Dermis microvascular lymphatic vessel endothelial cell (primary cell): ENCODE measurements around the gene ARHGAP12. TPM values are rescaled to one million over a fixed set of nuclear protein-coding genes. Genes with fewer than 3 reads are reported as not detected.

Experiments used
- DNase-seq, 2 donors: peaks; one replicate each; pipeline versions ENCODE4 v3.0.0 to v3.0.0-alpha.2; 2010; ENCODE audit warnings: low read depth in 2 of 2
- total RNA-seq: library from RNA; depleted of rRNA; stranded (reverse); fragments of >200 nt; gene quantifications from 2 replicates; pipeline ENCODE4 v1.2.1, GENCODE V29; 2014

The ARHGAP12 gene
- total RNA-seq, 1 donor from 2014 or later, result 19.8 TPM

DNA sequence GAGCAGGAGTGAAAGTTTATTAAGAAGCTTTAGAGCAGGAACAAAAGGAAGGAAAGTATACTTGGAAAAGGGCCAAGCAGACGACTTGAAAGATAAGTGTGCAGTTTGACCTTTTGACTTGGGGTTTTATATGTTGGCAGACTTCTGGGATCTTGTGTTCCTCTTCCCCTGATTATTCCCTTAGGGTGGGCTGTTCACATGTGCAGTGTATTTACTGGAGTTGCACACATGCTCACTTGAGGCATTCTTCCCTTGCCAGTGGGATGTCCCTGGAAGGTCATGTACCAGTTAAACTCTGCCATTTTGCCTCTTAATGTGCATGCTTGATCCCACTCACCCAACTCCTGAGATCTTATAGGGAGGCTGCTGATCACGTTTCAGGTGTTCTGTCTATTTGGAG, 23.4 kb upstream of the ARHGAP12 start:
- DNase-seq, result peak in 1 of 2 donors; percentile 57

DNA sequence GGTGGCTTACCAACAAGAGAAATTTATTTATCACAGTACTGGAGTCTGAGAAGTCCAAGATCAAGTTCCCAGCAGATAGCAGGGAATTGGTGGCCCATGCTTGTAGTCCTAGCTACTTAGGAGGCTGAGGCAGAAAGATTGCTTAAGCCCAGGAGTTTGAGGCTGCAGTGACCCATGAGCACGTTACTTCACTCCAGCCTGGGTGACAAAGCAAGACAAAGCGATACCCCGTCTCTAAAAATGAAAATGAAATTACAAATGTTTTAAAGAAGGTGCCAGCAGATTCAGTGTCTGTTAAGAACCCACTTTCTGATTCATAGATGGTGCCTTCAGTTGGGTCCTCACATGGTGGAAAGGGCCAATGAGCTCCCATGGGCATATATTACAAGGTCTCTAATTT, 20.6 kb upstream of the ARHGAP12 start:
- no peak for DNase-seq

GRCh38 chr10:31948021-31948420, 19.4 kb upstream of the ARHGAP12 start:
- no peak for DNase-seq

DNA sequence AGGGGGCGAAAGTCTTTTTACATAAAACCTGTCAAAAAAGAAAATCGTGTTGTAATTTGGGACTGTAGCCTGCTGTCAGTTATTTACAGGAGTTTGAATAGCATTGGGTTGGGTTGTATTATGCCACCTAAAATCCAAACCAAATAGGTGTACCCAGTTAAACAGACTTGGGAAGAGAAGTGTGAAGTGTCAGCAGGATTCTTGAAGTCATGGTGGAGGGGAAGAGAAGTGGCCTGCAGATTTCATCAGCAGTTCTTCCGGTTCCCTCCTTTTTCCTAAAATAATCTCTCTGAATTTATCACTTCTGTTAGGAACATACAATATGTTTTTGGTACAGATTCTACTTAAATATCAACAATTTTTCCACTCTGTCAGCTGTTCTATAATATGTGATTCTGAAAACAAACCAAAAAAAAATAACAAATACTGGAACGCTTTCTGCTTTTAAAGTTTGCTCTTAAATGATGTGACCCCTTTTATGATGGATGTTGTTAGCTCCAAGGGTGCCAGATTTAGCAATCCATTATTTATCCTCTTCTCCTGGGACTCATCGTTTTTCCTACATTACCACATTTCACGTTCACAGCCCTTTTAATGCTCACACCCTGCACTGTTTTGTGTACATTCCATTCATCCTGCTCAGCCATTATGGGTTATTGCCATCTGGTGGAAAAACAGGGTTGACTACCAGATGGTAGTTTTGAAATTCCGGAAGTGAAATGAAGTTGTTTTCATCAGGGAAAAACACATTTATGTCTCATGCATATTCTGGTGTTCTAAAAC, 18.7 kb upstream of the ARHGAP12 start:
- DNase-seq, result peak; percentile 85 to 87

DNA sequence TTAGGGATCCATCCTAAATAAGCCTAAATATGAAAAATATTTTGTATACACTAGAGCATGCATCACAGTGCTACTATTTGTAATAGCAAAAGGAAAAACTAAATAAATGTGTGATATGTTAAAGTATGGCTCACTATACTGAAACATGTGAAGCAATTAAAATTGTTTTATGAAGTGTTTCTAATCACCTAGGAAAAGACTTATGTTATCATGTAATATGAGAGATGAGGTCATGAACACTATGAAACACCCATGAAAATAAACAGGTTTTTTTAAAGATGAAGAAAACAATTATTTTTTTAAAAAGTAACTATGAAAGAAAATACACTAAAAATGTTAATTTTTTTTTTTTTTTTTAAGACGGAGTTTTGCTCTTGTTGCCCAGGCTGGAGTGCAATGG, 16.8 kb upstream of the ARHGAP12 start:
- no peak for DNase-seq

- DNase-seq, result no peak
These were observed 15.4 kb upstream of the ARHGAP12 start for GRCh38 chr10:31944071-31944433.

- no peak for DNase-seq
These were observed 14.3 kb upstream of the ARHGAP12 start for GRCh38 chr10:31942892-31943291.

DNA sequence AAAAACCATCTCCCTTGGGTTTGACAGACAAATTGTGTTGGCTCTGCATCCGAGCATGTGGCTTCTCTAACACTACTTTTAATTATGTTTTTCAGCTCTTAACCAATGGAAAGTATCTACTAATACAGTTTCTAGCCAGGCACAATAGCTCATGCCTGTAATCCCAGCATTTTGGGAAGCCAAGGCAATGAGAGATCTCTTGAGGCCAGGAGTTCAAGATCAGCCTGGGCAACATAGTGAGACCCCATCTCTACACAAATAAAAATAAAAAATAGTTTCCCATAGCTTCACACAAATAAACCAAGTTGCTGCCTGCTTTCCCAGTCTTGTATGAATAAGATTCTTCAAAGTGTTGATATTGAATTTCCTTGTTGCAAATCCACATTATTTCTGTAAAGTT, 13.8 kb upstream of the ARHGAP12 start:
- DNase-seq, result no peak

GRCh38 chr10:31940839-31941653, 12.4 kb upstream of the ARHGAP12 start:
- DNase-seq, result peak in 1 of 2 donors; percentile 84

- DNase-seq, result no peak
These were observed 11.4 kb upstream of the ARHGAP12 start for GRCh38 chr10:31939797-31940708.

DNA sequence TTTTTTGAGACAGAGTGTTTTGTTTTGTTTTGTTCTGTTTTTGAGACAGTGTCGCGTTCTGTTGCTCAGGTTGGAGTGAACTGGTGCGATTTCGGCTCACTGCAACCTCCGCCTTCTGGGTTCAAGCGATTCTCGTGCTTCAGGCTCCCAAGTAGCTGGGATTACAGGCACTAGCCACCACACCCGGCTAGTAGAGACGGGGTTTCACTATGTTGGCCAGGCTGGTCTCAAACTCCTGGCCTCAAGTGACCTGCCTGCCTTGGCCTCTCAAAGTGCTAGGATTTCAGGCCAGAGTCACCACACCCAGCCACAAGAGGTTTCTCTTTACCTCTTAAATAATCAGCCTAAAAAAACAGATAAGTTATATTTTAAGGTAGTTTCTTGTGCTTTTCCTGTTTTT, 8.7 kb upstream of the ARHGAP12 start:
- no peak for DNase-seq

- no peak for DNase-seq
These were observed 8.3 kb upstream of the ARHGAP12 start for GRCh38 chr10:31936933-31937332.

GRCh38 chr10:31936086-31936485, 7.5 kb upstream of the ARHGAP12 start:
- no peak for DNase-seq

- DNase-seq, result no peak
These were observed 7.0 kb upstream of the ARHGAP12 start for GRCh38 chr10:31935678-31936077.

- no peak for DNase-seq
These were observed 4.2 kb upstream of the ARHGAP12 start for GRCh38 chr10:31932838-31933237.

- no peak for DNase-seq
These were observed 2.2 kb upstream of the ARHGAP12 start for GRCh38 chr10:31930856-31931255.

GRCh38 chr10:31930023-31930751, 1.6 kb upstream of the ARHGAP12 start:
- peak in 1 of 2 donors; percentile 19 for DNase-seq

DNA sequence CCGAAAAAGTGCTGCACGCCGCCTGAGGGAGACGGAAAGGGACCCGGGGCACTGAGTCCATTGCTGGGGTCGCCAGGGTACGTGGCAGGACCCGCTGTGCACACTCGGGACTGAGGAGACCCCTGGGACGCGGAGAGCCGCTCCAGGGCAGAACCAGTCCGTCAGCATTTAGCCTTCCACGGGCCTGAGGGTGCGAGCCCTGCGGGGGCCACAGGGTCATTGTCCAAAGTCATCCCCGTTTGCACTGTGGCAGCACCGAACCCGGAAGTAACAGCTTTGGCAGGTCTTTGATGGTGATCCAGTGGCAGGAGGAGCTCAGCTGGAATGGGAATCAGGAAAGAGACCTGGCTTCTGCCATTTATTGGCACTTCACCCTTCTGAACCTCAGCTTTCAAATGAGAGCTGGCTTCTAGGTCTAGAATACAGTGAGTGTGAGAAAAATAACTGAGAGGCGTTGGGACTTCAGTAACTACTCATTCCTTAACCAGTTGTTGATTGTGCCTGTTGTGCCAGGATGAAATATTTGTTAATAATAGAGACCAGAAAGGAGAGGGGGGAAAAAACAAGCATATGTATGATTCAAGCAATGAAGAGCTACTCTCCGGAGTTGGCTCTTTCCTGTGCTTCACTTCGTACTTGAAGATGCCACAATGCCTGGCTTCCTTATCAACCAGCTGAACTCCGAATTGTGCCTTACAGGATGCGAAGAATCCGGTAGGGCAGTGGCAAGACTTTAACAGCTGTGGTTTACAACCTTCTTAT, 811 bp upstream of the ARHGAP12 start:
- DNase-seq, result peak; percentile 21 to 49

- peak in 1 of 2 donors; percentile 50 for DNase-seq
These were observed 615 bp downstream of the ARHGAP12 start for GRCh38 chr10:31927884-31928548.

GRCh38 chr10:31927565-31927883, 1.1 kb downstream of the ARHGAP12 start:
- DNase-seq, result no peak
